ENCODE data around the gene OR14A16.

The OR14A16 gene

GRCh38 chr1:247843411-247843810, 19.5 kb upstream of the OR14A16 start:
- no peak overlapping the region for H3K9ac ChIP-seq (ENCODE audit: low read length)
- no peak overlapping the region for H2AFZ ChIP-seq (ENCODE audit: low read depth, low read length, severe bottlenecking)
- H3K4me3 ChIP-seq (ENCODE audit: insufficient read depth, low read length, poor library complexity, severe bottlenecking): no peak overlapping the region
- no peak overlapping the region for H3K27ac ChIP-seq (ENCODE audit: low read depth, low read length)
- H3K36me3 ChIP-seq (ENCODE audit: low read length): no peaks in the 10 kb centered on the region
- H3K27me3 ChIP-seq (ENCODE audit: low read length): no peaks in the 10 kb centered on the region
- H4K20me1 ChIP-seq (ENCODE audit: low read depth, low read length): no peaks in the 10 kb centered on the region
- TF ChIP-seq EZH2phosphoT487 (conservative IDR thresholded peaks at IDR 0.05; ENCODE audit: low read length): no peak
- no peak overlapping the region for H3K4me2 ChIP-seq (ENCODE audit: low read depth, low read length, poor library complexity, severe bottlenecking)
- no peaks in the 10 kb centered on the region for H3K79me2 ChIP-seq (ENCODE audit: insufficient read depth, low read length)
- H3K9me3 ChIP-seq (ENCODE audit: insufficient read depth, low read length): no peaks in the 10 kb centered on the region
- H3K9me2 ChIP-seq (replicated peaks; ENCODE audit: insufficient read depth, low read length): no peaks in the 10 kb centered on the region
- no peaks in the 10 kb centered on the region for H3F3A ChIP-seq (ENCODE audit: insufficient read depth)

DNA sequence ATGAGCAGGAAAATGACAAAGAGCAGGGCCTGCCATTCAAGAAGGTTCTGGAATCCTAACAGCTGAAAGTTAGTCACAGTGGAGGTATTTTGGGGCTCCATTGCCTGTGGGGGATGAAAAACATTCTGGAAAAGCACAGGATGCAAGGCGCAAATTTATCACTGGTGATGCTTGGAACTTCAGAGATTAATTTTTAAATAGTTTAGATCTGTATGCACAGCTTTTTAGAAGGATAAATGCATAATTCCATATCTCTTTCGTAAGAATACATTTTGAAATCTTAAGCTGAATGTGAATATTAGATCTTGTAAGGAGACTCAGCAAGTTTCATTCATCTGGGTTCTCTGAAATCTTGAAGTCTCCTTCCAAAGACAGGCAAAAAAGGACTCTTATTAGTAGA, 17.9 kb upstream of the OR14A16 start, which contains the start of gene OR11L1:
Gene OR11L1, minus strand, starts transcription at position 101 of the 400 bp plus-strand sequence. Its CDS starts 0 bp downstream, at position 101.
- Histone ChIP-seq H3K27me3 (ENCODE audit: low read length) (no peaks in the 10 kb centered on the region), H3K9ac (ENCODE audit: low read length) (no peak within 1 kb of the TSS), H3K27ac (ENCODE audit: low read depth, low read length) (no peak within 1 kb of the TSS), H3K36me3 (ENCODE audit: low read length) (no peaks in the 10 kb centered on the region), H3K79me2 (ENCODE audit: insufficient read depth, low read length) (no peaks in the 10 kb centered on the region), H3K9me3 (ENCODE audit: insufficient read depth, low read length) (no peaks in the 10 kb centered on the region), H3K4me2 (ENCODE audit: low read depth, low read length, poor library complexity, severe bottlenecking) (no peak within 1 kb of the TSS), H3K9me2 (replicated peaks; ENCODE audit: insufficient read depth, low read length) (no peaks in the 10 kb centered on the region), H3K4me3 (ENCODE audit: insufficient read depth, low read length, poor library complexity, severe bottlenecking) (no peak within 1 kb of the TSS), H3F3A (ENCODE audit: insufficient read depth) (no peaks in the 10 kb centered on the region), H4K20me1 (ENCODE audit: low read depth, low read length) (no peaks in the 10 kb centered on the region), H2AFZ (ENCODE audit: low read depth, low read length, severe bottlenecking) (no peak within 1 kb of the TSS)
- TF ChIP-seq CTCF (IDR thresholded peaks at IDR 0.05; ENCODE audit: insufficient read depth, low read length, poor library complexity, severe bottlenecking) (no peak), EZH2phosphoT487 (conservative IDR thresholded peaks at IDR 0.05; ENCODE audit: low read length) (no peak)

DNA sequence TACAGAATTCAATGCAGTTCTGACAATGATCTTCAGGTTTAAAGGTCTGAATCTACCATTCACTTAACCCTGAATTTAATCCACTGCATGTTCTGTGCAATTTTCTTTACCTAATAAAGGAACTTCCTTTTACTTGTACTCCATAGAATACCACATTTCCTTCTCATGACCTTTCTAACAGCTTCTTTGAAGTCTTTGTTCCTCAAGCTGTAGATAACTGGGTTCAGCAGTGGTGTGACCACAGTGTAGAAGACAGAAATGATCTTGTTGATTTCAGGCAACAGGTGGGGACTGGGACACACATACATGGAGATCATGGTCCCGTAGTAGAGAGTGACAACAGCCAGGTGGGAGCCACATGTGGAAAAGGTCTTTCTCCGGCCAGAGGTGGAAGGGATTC, 16.9 kb upstream of the OR14A16 start:
- no peak overlapping the region for H3K9ac ChIP-seq (ENCODE audit: low read length)
- H3K27ac ChIP-seq (ENCODE audit: low read depth, low read length): no peak overlapping the region
- no peak overlapping the region for H3K4me3 ChIP-seq (ENCODE audit: insufficient read depth, low read length, poor library complexity, severe bottlenecking)
- TF ChIP-seq CTCF (IDR thresholded peaks at IDR 0.05; ENCODE audit: insufficient read depth, low read length, poor library complexity, severe bottlenecking) (no peak), EZH2phosphoT487 (conservative IDR thresholded peaks at IDR 0.05; ENCODE audit: low read length) (no peak)
- H3K9me2 ChIP-seq (replicated peaks; ENCODE audit: insufficient read depth, low read length): no peaks in the 10 kb centered on the region
- no peaks in the 10 kb centered on the region for H3K79me2 ChIP-seq (ENCODE audit: insufficient read depth, low read length)
- H3K4me2 ChIP-seq (ENCODE audit: low read depth, low read length, poor library complexity, severe bottlenecking): no peak overlapping the region
- no peaks in the 10 kb centered on the region for H3K27me3 ChIP-seq (ENCODE audit: low read length)
- H3K36me3 ChIP-seq (ENCODE audit: low read length): no peaks in the 10 kb centered on the region
- H2AFZ ChIP-seq (ENCODE audit: low read depth, low read length, severe bottlenecking): no peak overlapping the region
- no peaks in the 10 kb centered on the region for H4K20me1 ChIP-seq (ENCODE audit: low read depth, low read length)
- no peaks in the 10 kb centered on the region for H3K9me3 ChIP-seq (ENCODE audit: insufficient read depth, low read length)
- H3F3A ChIP-seq (ENCODE audit: insufficient read depth): no peaks in the 10 kb centered on the region

GRCh38 chr1:247833601-247834000, 9.7 kb upstream of the OR14A16 start:
- H2AFZ ChIP-seq (ENCODE audit: low read depth, low read length, severe bottlenecking): no peak overlapping the region
- no peaks in the 10 kb centered on the region for H3K9me3 ChIP-seq (ENCODE audit: insufficient read depth, low read length)
- no peak overlapping the region for H3K9ac ChIP-seq (ENCODE audit: low read length)
- no peak overlapping the region for H3K27ac ChIP-seq (ENCODE audit: low read depth, low read length)
- no peaks in the 10 kb centered on the region for H3K9me2 ChIP-seq (replicated peaks; ENCODE audit: insufficient read depth, low read length)
- H4K20me1 ChIP-seq (ENCODE audit: low read depth, low read length): no peaks in the 10 kb centered on the region
- TF ChIP-seq EZH2phosphoT487 (conservative IDR thresholded peaks at IDR 0.05; ENCODE audit: low read length): no peak
- H3K27me3 ChIP-seq (ENCODE audit: low read length): no peaks in the 10 kb centered on the region
- H3K4me2 ChIP-seq (ENCODE audit: low read depth, low read length, poor library complexity, severe bottlenecking): no peak overlapping the region
- no peaks in the 10 kb centered on the region for H3K36me3 ChIP-seq (ENCODE audit: low read length)
- no peaks in the 10 kb centered on the region for H3F3A ChIP-seq (ENCODE audit: insufficient read depth)
- H3K4me3 ChIP-seq (ENCODE audit: insufficient read depth, low read length, poor library complexity, severe bottlenecking): no peak overlapping the region
- H3K79me2 ChIP-seq (ENCODE audit: insufficient read depth, low read length): no peaks in the 10 kb centered on the region

Data from SU-DHL-6 (cell line).